ENCODE measurements around the gene PINK1. TPM values are rescaled to one million over a fixed set of nuclear protein-coding genes. Genes with fewer than 3 reads are reported as not detected.

The PINK1 gene
- total RNA-seq, 1 experiment from 2014 or later: 17.0 TPM

GRCh38 chr1:20665726-20666125, 32.5 kb downstream of the PINK1 start:
- Histone ChIP-seq H2AFZ (ENCODE audit: low read length) (no peak overlapping the region), H3K4me2 (ENCODE audit: insufficient read depth, insufficient read length, low read length) (no peak overlapping the region), H3K27ac (ENCODE audit: insufficient read length, low read depth, low read length) (no peak overlapping the region), H3K14ac (ENCODE audit: insufficient read depth, low read length) (no peak overlapping the region), H3K23ac (ENCODE audit: insufficient read length, low read depth, low read length) (no peak overlapping the region), H3K9me3 (ENCODE audit: control insufficient read depth, low read depth, low read length) (no peaks in the 10 kb centered on the region), H4K8ac (replicated peaks; ENCODE audit: insufficient read length, low read depth, low read length) (no peak overlapping the region), H2BK5ac (ENCODE audit: insufficient read length, low read length) (no peak overlapping the region), H3K9ac (ENCODE audit: extremely low read depth, insufficient read length, low read length) (no peak overlapping the region), H4K20me1 (ENCODE audit: control insufficient read depth, insufficient read depth, insufficient read length) (no peaks in the 10 kb centered on the region), H2BK12ac (ENCODE audit: insufficient read length, low read depth, low read length) (no peak overlapping the region), H3K79me1 (ENCODE audit: insufficient read depth, low read depth, low read length, poor library complexity, severe bottlenecking) (no peaks in the 10 kb centered on the region), H4K5ac (ENCODE audit: insufficient read length, low read depth, low read length) (no peak overlapping the region), H2BK20ac (ENCODE audit: low read depth, low read length, poor library complexity, severe bottlenecking) (no peak overlapping the region), H4K91ac (ENCODE audit: insufficient read length, low read depth, low read length) (no peak overlapping the region), H3K56ac (ENCODE audit: insufficient read length, low read depth, low read length) (no peak overlapping the region), H3K79me2 (ENCODE audit: insufficient read depth, low read length) (peaks cover 3% of the 10 kb centered on the region; the same call in 1 of the 2 replicates), H3K23me2 (ENCODE audit: insufficient read length, low read depth, low read length, poor library complexity, severe bottlenecking) (peaks cover under 1% of the 10 kb centered on the region), H2AK5ac (ENCODE audit: insufficient read length, low read length) (no peak overlapping the region), H3K4me1 (ENCODE audit: insufficient read depth, low read length) (peaks cover 2% of the 10 kb centered on the region; the same call in 1 of the 2 replicates), H3T11ph (ENCODE audit: low read length) (no peak overlapping the region), H3K4ac (ENCODE audit: low read depth, low read length) (no peak overlapping the region), H2BK15ac (ENCODE audit: low read depth, low read length) (no peak overlapping the region), H3K27me3 (ENCODE audit: insufficient read depth, low read length) (no peaks in the 10 kb centered on the region), H2BK120ac (ENCODE audit: low read depth, low read length, poor library complexity, severe bottlenecking) (no peak overlapping the region), H3K18ac (ENCODE audit: insufficient read length, low read depth, low read length) (no peak overlapping the region)
- Mint-ChIP-seq H3K36me3 (ENCODE audit: insufficient read depth in 1 of 3, low read depth in 3 of 3) (peaks cover 4 to 8% (median 4%) of the 10 kb centered on the region in 3 experiments; a peak in 5 of 7 replicates), H3K4me1 (peaks cover 9 to 10% of the 10 kb centered on the region in 2 experiments), H3K27ac (no peak overlapping the region; a peak in 1 of 7 replicates), H3K4me3 (no peak overlapping the region; a peak in 1 of 5 replicates), H3K27me3 (ENCODE audit: low read depth) (no peaks in the 10 kb centered on the region), H3K9me3 (peaks cover 0 to 2% of the 10 kb centered on the region in 2 experiments; a peak in 1 of 5 replicates)
- DNase-seq: no peak
- TF ChIP-seq, protein P1, sequence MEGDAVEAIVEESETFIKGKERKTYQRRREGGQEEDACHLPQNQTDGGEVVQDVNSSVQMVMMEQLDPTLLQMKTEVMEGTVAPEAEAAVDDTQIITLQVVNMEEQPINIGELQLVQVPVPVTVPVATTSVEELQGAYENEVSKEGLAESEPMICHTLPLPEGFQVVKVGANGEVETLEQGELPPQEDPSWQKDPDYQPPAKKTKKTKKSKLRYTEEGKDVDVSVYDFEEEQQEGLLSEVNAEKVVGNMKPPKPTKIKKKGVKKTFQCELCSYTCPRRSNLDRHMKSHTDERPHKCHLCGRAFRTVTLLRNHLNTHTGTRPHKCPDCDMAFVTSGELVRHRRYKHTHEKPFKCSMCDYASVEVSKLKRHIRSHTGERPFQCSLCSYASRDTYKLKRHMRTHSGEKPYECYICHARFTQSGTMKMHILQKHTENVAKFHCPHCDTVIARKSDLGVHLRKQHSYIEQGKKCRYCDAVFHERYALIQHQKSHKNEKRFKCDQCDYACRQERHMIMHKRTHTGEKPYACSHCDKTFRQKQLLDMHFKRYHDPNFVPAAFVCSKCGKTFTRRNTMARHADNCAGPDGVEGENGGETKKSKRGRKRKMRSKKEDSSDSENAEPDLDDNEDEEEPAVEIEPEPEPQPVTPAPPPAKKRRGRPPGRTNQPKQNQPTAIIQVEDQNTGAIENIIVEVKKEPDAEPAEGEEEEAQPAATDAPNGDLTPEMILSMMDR (conservative IDR thresholded peaks at IDR 0.05): no peak
- WGBS (ENCODE audit: extremely low coverage, insufficient read length, low lambda C conversion rate): no CpG with 5 or more reads among the region's 12 CpGs
